H1 (cell line): Measurements from ENCODE around the gene PGA5. TPM values are rescaled to one million over a fixed set of nuclear protein-coding genes. Genes with fewer than 3 reads are reported as not detected.

ENCODE experiments used
- EGR1 ChIP-seq: IDR thresholded peaks from 2 replicates; pipeline ENCODE4 v1.6.1; 2011; ENCODE audit warnings: low read depth, low read length, borderline replicate concordance
- GABPA ChIP-seq: IDR thresholded peaks from 2 replicates; pipeline ENCODE4 v1.6.1; 2011; ENCODE audit warnings: mild to moderate bottlenecking, low read length, moderate library complexity, borderline replicate concordance; ENCODE audit not compliant: insufficient read depth
- RBBP5 ChIP-seq: IDR thresholded peaks from 2 replicates; pipeline ENCODE4 v1.7.1; 2012; ENCODE audit warnings: low read depth, mild to moderate bottlenecking, inconsistent platforms, low read length, moderate library complexity, borderline replicate concordance
- SIN3A ChIP-seq, 2 experiments: IDR thresholded peaks in 1 of 2; conservative IDR thresholded peaks in 1 of 2; 2 replicates each; pipeline ENCODE4 v1.6.1; 2011 to 2012; ENCODE audit warnings: low read length in 2 of 2, improper control_type of control experiment in 1 of 2, low read depth in 1 of 2, mild to moderate bottlenecking in 1 of 2
- SP4 ChIP-seq: IDR thresholded peaks from 2 replicates; pipeline ENCODE4 v1.6.1; 2012; ENCODE audit warnings: low read length, inconsistent platforms
- polyA plus RNA-seq, 7 experiments: library from polyadenylated mRNA; depleted of rRNA in 3 of 7; stranded (reverse) in 5 of 7; unstranded in 2 of 7; fragments of >200 nt in 5 of 7; fragments of 200-250 nt in 2 of 7; gene quantifications; 1 replicate in 5 of 7; 2 replicates in 1 of 7; 4 replicates in 1 of 7; pipeline versions ENCODE4 v1.2.1 to v1.2.3, GENCODE V29; 2011 to 2013; ENCODE audit warnings: missing spikeins in 2 of 7, mixed read lengths in 2 of 7
- total RNA-seq: library from RNA; stranded (reverse); fragmentation: NEBNext Ultra II Directional; extraction: Animal tissue kit (Norgen Biotek cat#: 25700); gene quantifications from 2 replicates; pipeline ENCODE4 v1.2.1, GENCODE V29; 2021
- TF ChIP-seq, protein P1 (sequence below): IDR thresholded peaks from 2 replicates; pipeline ENCODE4 v1.6.1; 2012; ENCODE audit warnings: inconsistent platforms

The PGA5 gene
- total and polyA plus RNA-seq, 2 of the 8 experiments (the other 6 are each of a cell fraction or from before 2014, with no cell fraction given), result 0.67 to 2.0 TPM

DNA sequence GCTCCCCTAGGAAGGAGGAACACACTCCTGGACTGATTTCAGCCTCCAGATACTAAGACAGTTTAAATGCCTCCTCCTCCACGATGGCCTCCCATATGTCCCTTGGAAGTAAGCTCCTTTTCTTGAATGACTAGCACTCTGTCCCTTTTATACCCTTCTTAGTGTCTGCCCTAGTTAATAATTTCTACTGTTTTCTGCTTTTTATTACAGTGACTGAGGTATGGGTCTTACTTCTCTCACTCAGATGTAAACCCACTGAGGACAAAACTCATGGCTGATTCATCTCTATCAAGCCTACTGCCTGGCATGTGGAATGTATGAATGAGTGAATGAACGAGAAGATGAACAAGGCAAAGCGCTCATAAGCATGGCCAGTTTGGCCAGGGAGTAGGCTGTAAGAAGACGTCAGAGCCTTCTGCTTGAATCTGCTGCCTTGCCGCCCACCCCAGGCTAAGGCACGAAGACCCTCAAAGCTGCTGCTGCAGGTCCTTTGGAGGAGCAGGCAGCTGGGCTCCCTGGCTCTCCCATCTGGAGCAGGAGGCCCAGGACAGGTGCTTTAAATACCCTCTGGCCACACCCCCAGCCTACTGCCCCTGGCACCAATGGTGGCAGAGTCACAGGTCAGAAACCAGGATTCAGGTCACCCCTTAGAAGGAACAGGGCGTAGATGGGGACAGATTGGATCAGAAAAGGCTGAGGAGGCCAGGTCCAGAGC lies 45.8 kb upstream of the PGA5 start (continued):
- no peak for TF ChIP-seq EGR1
- no peak for TF ChIP-seq GABPA
- TF ChIP-seq SIN3A (conservative IDR thresholded peaks at IDR 0.05 in 1 of 2, IDR thresholded peaks at IDR 0.05 in 1 of 2; ENCODE audit: low read depth in 1 of 2, low read length in 2 of 2), result no peak
- TF ChIP-seq RBBP5, result no peak
- no peak for TF ChIP-seq SP4
- TF ChIP-seq, protein P1, sequence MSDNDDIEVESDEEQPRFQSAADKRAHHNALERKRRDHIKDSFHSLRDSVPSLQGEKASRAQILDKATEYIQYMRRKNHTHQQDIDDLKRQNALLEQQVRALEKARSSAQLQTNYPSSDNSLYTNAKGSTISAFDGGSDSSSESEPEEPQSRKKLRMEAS, result no peak
